ENCODE measurements around the gene SLC4A2.

GRCh38 chr7:151061213-151062110, 2.1 kb downstream of the SLC4A2 start:
- TF ChIP-seq TAF1 (IDR thresholded peaks at IDR 0.05; ENCODE audit: low read depth, low read length) (no peak), POLR2AphosphoS5 (IDR thresholded peaks at IDR 0.05; ENCODE audit: low read depth, low read length) (no peak), POLR2A (IDR thresholded peaks at IDR 0.05; ENCODE audit: low read depth, low read length) (no peak), POU2F2 (IDR thresholded peaks at IDR 0.05; ENCODE audit: low read depth, low read length) (no peak)
